Liver (tissue), 9 donors: ENCODE data around the gene BORCS5. TPM values are rescaled to one million over a fixed set of nuclear protein-coding genes. Genes with fewer than 3 reads are reported as not detected.

Experiments
- DNase-seq: peaks from one replicate; pipeline ENCODE4 v3.0.0-alpha.2; 2017; ENCODE audit warnings: low spot score
- H3K27ac ChIP-seq, 2 donors: one replicate each; pipeline ENCODE4 v1.7.0; 2013; ENCODE audit warnings: inconsistent platforms in 2 of 2, low read length in 2 of 2, control low read depth in 1 of 2, low read depth in 1 of 2, mild to moderate bottlenecking in 1 of 2
- H3K27me3 ChIP-seq, 4 donors: one replicate each; pipeline versions ENCODE4 v1.6.1 to v1.7.0; 2013; ENCODE audit warnings: low read length in 3 of 4, inconsistent platforms in 1 of 4, mild to moderate bottlenecking in 1 of 4, moderate library complexity in 1 of 4; ENCODE audit not compliant: control insufficient read depth in 4 of 4, insufficient read depth in 4 of 4
- H3K36me3 ChIP-seq, 4 donors: one replicate each; pipeline versions ENCODE4 v1.6.1 to v1.7.0; 2013; ENCODE audit warnings: low read length in 3 of 4, mild to moderate bottlenecking in 3 of 4, low read depth in 1 of 4, moderate library complexity in 1 of 4; ENCODE audit not compliant: control insufficient read depth in 4 of 4, insufficient read depth in 3 of 4
- H3K4me1 ChIP-seq, 4 donors: one replicate each; pipeline versions ENCODE4 v1.6.1 to v1.7.0; 2013; ENCODE audit warnings: low read length in 3 of 4, mild to moderate bottlenecking in 3 of 4, moderate library complexity in 1 of 4; ENCODE audit not compliant: control insufficient read depth in 4 of 4, insufficient read depth in 4 of 4
- H3K4me3 ChIP-seq, 3 donors: one replicate each; pipeline versions ENCODE4 v1.6.1 to v1.7.0; 2013; ENCODE audit warnings: low read length in 3 of 3, control low read depth in 1 of 3, low read depth in 1 of 3, mild to moderate bottlenecking in 1 of 3
- H3K9ac ChIP-seq, 2 donors: one replicate each; pipeline ENCODE4 v1.7.0; 2013; ENCODE audit warnings: low read length in 2 of 2, mild to moderate bottlenecking in 2 of 2, moderate library complexity in 2 of 2, control low read depth in 1 of 2, low read depth in 1 of 2
- H3K9me3 ChIP-seq, 4 donors: one replicate each; pipeline versions ENCODE4 v1.6.1 to v1.7.0; 2013; ENCODE audit warnings: low read length in 3 of 4; ENCODE audit not compliant: control insufficient read depth in 4 of 4
- EGR1 ChIP-seq, 2 donors: IDR thresholded peaks; 2 replicates each; pipeline ENCODE4 v1.6.1; 2016 to 2018; ENCODE audit warnings: antibody characterized with exemption in 2 of 2, low read depth in 2 of 2
- FOXA1 ChIP-seq: IDR thresholded peaks from 2 replicates; pipeline ENCODE4 v1.6.1; 2016; ENCODE audit warnings: antibody characterized with exemption
- FOXA2 ChIP-seq: IDR thresholded peaks from 2 replicates; pipeline ENCODE4 v1.6.1; 2016; ENCODE audit warnings: antibody characterized with exemption
- HNF4A ChIP-seq, 2 donors: conservative IDR thresholded peaks; 2 replicates each; pipeline ENCODE4 v1.6.1; 2016; ENCODE audit warnings: antibody characterized with exemption in 2 of 2, mild to moderate bottlenecking in 2 of 2
- HNF4G ChIP-seq: IDR thresholded peaks from 2 replicates; pipeline ENCODE4 v1.6.1; 2016; ENCODE audit warnings: antibody characterized with exemption
- JUND ChIP-seq, 2 donors: IDR thresholded peaks; 2 replicates each; pipeline ENCODE4 v1.6.1; 2016; ENCODE audit warnings: antibody characterized with exemption in 2 of 2
- NR2F2 ChIP-seq: IDR thresholded peaks from 2 replicates; pipeline ENCODE4 v1.6.1; 2016; ENCODE audit warnings: antibody characterized with exemption
- RAD21 ChIP-seq, 2 donors: IDR thresholded peaks; 2 replicates each; pipeline ENCODE4 v1.6.1; 2016; ENCODE audit warnings: antibody characterized with exemption in 2 of 2, mild to moderate bottlenecking in 2 of 2
- RXRA ChIP-seq, 2 donors: IDR thresholded peaks; 2 replicates each; pipeline ENCODE4 v1.6.1; 2017 to 2018; ENCODE audit warnings: antibody characterized with exemption in 2 of 2, mild to moderate bottlenecking in 1 of 2
- SP1 ChIP-seq: IDR thresholded peaks from 2 replicates; pipeline ENCODE4 v1.6.1; 2018; ENCODE audit warnings: antibody characterized with exemption, mild to moderate bottlenecking
- TAF1 ChIP-seq: conservative IDR thresholded peaks from 2 replicates; pipeline ENCODE4 v1.6.1; 2016; ENCODE audit warnings: antibody characterized with exemption, mild to moderate bottlenecking
- YY1 ChIP-seq: IDR thresholded peaks from 2 replicates; pipeline ENCODE4 v1.6.1; 2016; ENCODE audit warnings: antibody characterized with exemption, mild to moderate bottlenecking
- WGBS: extraction: QIAGEN DNeasy Blood & Tissue Kit; methylation state at CpG from one replicate; pipeline ENCODE4 v1.1.7; 2013; 5-methylcytosine and 5-hydroxymethylcytosine counted together
- polyA plus RNA-seq, 2 donors: library from polyadenylated mRNA; stranded (reverse) in 1 of 2; unstranded in 1 of 2; fragments of 200-250 nt in 1 of 2; fragments of >200 nt in 1 of 2; fragmentation: Nextera tagmentation in 1 of 2; extraction: Ambion mirVana in 1 of 2; gene quantifications; one replicate each; pipeline versions ENCODE4 v1.2.1 to v1.2.3, GENCODE V29; 2013 to 2015
- total RNA-seq, 2 donors: library from RNA; depleted of rRNA; stranded (reverse); fragments of >200 nt; gene quantifications; one replicate each; pipeline ENCODE4 v1.2.3, GENCODE V29; 2014
- TF ChIP-seq, protein P1 (sequence below): IDR thresholded peaks from 2 replicates; pipeline ENCODE4 v1.6.1; 2016; ENCODE audit warnings: antibody characterized with exemption
- TF ChIP-seq, protein P2 (sequence below): IDR thresholded peaks from 2 replicates; pipeline ENCODE4 v1.6.1; 2016; ENCODE audit warnings: antibody characterized with exemption, mild to moderate bottlenecking
- TF ChIP-seq, protein P3 (sequence below): IDR thresholded peaks from 2 replicates; pipeline ENCODE4 v1.6.1; 2016; ENCODE audit warnings: antibody characterized with exemption
- TF ChIP-seq, protein P4 (sequence below): IDR thresholded peaks from 2 replicates; pipeline ENCODE4 v1.6.1; 2016; ENCODE audit warnings: antibody characterized with exemption
- donor health status: healthy.
- donor health status: healthy.
- donor health status: healthy.
- donor health status: healthy.
- donor health status: healthy.

The BORCS5 gene
- total and polyA plus RNA-seq, 4 donors, result 4.5 to 11.4 (median 8.1) TPM

DNA sequence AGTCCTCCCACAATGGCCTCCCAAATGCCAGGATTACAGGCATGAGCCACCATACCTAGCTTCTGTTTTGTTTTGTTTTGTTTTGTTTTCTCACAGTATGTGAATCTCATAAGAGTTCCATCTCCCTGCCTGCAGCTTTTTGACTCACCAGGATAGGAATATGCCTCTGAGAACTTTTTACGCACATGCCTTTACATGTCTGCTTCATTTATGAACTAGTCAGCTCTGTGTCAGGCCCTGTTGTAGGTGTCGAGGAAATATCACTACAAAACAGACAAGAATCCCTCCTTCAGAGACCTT lies 89.0 kb downstream of the BORCS5 start:
- no peak overlapping the region for H3K9ac ChIP-seq
- WGBS, result 97% methylated on average over 2 of the region's 2 CpGs

DNA sequence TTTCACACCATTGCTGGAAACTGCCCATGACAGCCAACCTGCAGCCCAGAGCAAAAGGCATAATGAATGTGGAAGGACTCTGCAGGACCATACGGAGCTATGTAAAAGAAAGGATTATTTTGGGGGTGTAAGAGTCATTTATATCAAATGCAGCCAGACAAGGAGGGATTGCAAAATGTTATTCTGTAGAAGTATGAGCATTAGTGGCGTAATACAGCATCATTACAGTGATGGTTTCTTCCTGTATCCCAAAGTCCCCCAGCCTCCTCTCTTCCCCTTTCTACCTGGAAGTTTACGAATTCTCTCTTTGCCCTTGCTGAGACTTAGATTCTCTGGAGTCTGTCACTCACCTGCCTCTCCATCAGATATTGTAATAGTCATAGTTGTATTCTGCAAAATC lies 89.9 kb downstream of the BORCS5 start:
- H3K4me3 ChIP-seq, result no peak overlapping the region
- no peak for DNase-seq
- H3K27ac ChIP-seq, result no peak overlapping the region
- no peaks in the 10 kb centered on the region for H3K27me3 ChIP-seq
- H3K36me3 ChIP-seq, result no peaks in the 10 kb centered on the region
- TF ChIP-seq RXRA (IDR thresholded peaks at IDR 0.05) (no peak), RAD21 (IDR thresholded peaks at IDR 0.05) (no peak), HNF4G (no peak), FOXA2 (no peak), JUND (IDR thresholded peaks at IDR 0.05) (no peak), FOXA1 (no peak), EGR1 (IDR thresholded peaks at IDR 0.05; ENCODE audit: low read depth in 2 of 2) (no peak), TAF1 (no peak), HNF4A (conservative IDR thresholded peaks at IDR 0.05) (no peak), YY1 (no peak), SP1 (no peak)
- TF ChIP-seq, protein P1, sequence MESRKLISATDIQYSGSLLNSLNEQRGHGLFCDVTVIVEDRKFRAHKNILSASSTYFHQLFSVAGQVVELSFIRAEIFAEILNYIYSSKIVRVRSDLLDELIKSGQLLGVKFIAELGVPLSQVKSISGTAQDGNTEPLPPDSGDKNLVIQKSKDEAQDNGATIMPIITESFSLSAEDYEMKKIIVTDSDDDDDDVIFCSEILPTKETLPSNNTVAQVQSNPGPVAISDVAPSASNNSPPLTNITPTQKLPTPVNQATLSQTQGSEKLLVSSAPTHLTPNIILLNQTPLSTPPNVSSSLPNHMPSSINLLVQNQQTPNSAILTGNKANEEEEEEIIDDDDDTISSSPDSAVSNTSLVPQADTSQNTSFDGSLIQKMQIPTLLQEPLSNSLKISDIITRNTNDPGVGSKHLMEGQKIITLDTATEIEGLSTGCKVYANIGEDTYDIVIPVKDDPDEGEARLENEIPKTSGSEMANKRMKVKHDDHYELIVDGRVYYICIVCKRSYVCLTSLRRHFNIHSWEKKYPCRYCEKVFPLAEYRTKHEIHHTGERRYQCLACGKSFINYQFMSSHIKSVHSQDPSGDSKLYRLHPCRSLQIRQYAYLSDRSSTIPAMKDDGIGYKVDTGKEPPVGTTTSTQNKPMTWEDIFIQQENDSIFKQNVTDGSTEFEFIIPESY, result no peak
- TF ChIP-seq, protein P2, sequence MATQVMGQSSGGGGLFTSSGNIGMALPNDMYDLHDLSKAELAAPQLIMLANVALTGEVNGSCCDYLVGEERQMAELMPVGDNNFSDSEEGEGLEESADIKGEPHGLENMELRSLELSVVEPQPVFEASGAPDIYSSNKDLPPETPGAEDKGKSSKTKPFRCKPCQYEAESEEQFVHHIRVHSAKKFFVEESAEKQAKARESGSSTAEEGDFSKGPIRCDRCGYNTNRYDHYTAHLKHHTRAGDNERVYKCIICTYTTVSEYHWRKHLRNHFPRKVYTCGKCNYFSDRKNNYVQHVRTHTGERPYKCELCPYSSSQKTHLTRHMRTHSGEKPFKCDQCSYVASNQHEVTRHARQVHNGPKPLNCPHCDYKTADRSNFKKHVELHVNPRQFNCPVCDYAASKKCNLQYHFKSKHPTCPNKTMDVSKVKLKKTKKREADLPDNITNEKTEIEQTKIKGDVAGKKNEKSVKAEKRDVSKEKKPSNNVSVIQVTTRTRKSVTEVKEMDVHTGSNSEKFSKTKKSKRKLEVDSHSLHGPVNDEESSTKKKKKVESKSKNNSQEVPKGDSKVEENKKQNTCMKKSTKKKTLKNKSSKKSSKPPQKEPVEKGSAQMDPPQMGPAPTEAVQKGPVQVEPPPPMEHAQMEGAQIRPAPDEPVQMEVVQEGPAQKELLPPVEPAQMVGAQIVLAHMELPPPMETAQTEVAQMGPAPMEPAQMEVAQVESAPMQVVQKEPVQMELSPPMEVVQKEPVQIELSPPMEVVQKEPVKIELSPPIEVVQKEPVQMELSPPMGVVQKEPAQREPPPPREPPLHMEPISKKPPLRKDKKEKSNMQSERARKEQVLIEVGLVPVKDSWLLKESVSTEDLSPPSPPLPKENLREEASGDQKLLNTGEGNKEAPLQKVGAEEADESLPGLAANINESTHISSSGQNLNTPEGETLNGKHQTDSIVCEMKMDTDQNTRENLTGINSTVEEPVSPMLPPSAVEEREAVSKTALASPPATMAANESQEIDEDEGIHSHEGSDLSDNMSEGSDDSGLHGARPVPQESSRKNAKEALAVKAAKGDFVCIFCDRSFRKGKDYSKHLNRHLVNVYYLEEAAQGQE, result no peak
- TF ChIP-seq, protein P3, sequence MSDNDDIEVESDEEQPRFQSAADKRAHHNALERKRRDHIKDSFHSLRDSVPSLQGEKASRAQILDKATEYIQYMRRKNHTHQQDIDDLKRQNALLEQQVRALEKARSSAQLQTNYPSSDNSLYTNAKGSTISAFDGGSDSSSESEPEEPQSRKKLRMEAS, result no peak
- no peak overlapping the region for H3K9ac ChIP-seq
- WGBS, result 92% methylated on average over 3 of the region's 3 CpGs
- no peaks in the 10 kb centered on the region for H3K9me3 ChIP-seq
- H3K4me1 ChIP-seq, result peaks cover 6 to 35% (median 18%) of the 10 kb centered on the region in 4 donors

More for the DNA sequence above, 89.0 kb downstream of the BORCS5 start:
- Histone ChIP-seq H3K27ac (no peak overlapping the region), H3K27me3 (no peaks in the 10 kb centered on the region), H3K4me1 (peaks cover 10 to 38% (median 17%) of the 10 kb centered on the region in 4 donors), H3K36me3 (no peaks in the 10 kb centered on the region), H3K9me3 (no peaks in the 10 kb centered on the region), H3K4me3 (no peak overlapping the region)
- no peak for DNase-seq
- TF ChIP-seq HNF4A (conservative IDR thresholded peaks at IDR 0.05), result no peak
- no peak for TF ChIP-seq RXRA (IDR thresholded peaks at IDR 0.05)
- TF ChIP-seq EGR1 (IDR thresholded peaks at IDR 0.05; ENCODE audit: low read depth in 2 of 2), result no peak
- TF ChIP-seq, protein P1, result no peak
- TF ChIP-seq, protein P3, result no peak
- TF ChIP-seq, protein P4, sequence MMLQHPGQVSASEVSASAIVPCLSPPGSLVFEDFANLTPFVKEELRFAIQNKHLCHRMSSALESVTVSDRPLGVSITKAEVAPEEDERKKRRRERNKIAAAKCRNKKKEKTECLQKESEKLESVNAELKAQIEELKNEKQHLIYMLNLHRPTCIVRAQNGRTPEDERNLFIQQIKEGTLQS, result no peak
- no peak for TF ChIP-seq FOXA1
- TF ChIP-seq NR2F2, result no peak
- no peak for TF ChIP-seq RAD21 (IDR thresholded peaks at IDR 0.05)
